GM23338 (cell line): Measurements from ENCODE around the gene TMPRSS2. TPM values are rescaled to one million over a fixed set of nuclear protein-coding genes. Genes with fewer than 3 reads are reported as not detected.

Experiments used
- ATAC-seq: fragments of 200-7000 bp; cut with Tn5 transposase; 3 replicates; pipeline ENCODE4 v1.9.1; 2020
- DNase-seq: peaks from one replicate; pipeline ENCODE4 v3.0.0-alpha.2; 2015; ENCODE audit warnings: low spot score
- H2AFZ ChIP-seq: fragments of 200-600 bp; sonication (generic); 2 replicates; pipeline ENCODE4 v1.8.0; 2016; ENCODE audit warnings: antibody characterized with exemption, mild to moderate bottlenecking, moderate library complexity
- H3F3A ChIP-seq: fragments of 200-600 bp; sonication (generic); replicated peaks from 2 replicates; pipeline ENCODE4 v1.8.0; 2017; ENCODE audit warnings: antibody characterized with exemption, mixed run types, low read depth
- H3K27ac ChIP-seq: fragments of 200-600 bp; sonication (generic); 2 replicates; pipeline ENCODE4 v1.6.1; 2016; ENCODE audit warnings: low read depth
- H3K27me3 ChIP-seq: fragments of 200-600 bp; sonication (generic); 2 replicates; pipeline ENCODE4 v1.8.0; 2016; ENCODE audit warnings: mild to moderate bottlenecking, mixed run types, moderate library complexity; ENCODE audit not compliant: insufficient read depth
- H3K36me3 ChIP-seq: fragments of 200-600 bp; sonication (generic); 2 replicates; pipeline ENCODE4 v1.8.0; 2016; ENCODE audit warnings: mild to moderate bottlenecking; ENCODE audit not compliant: insufficient read depth
- H3K4me1 ChIP-seq: fragments of 200-600 bp; sonication (generic); 2 replicates; pipeline ENCODE4 v1.8.0; 2016; ENCODE audit warnings: mild to moderate bottlenecking, moderate library complexity; ENCODE audit not compliant: insufficient read depth
- H3K4me2 ChIP-seq: fragments of 200-600 bp; sonication (generic); 2 replicates; pipeline ENCODE4 v1.7.1; 2017; ENCODE audit warnings: mixed run types
- H3K4me3 ChIP-seq: fragments of 200-600 bp; sonication (generic); 2 replicates; pipeline ENCODE4 v1.6.1; 2016; ENCODE audit warnings: mixed run types
- H3K79me2 ChIP-seq: fragments of 200-600 bp; sonication (generic); replicated peaks from 2 replicates; pipeline ENCODE4 v1.8.0; 2017; ENCODE audit warnings: mild to moderate bottlenecking; ENCODE audit not compliant: insufficient read depth
- H3K9me2 ChIP-seq: fragments of 200-600 bp; sonication (generic); 2 replicates; pipeline ENCODE4 v1.8.0; 2017; ENCODE audit not compliant: insufficient read depth
- H4K20me1 ChIP-seq: fragments of 200-600 bp; sonication (generic); replicated peaks from 2 replicates; pipeline ENCODE4 v1.8.0; 2017; ENCODE audit warnings: mild to moderate bottlenecking; ENCODE audit not compliant: insufficient read depth
- H3K27ac Mint-ChIP-seq: 2 replicates; pipeline ENCODE4 v1.8.0; 2020; ENCODE audit warnings: inconsistent platforms, mild to moderate bottlenecking, moderate library complexity, mixed read lengths
- H3K27me3 Mint-ChIP-seq: 3 replicates; pipeline ENCODE4 v1.8.0; 2022; ENCODE audit warnings: low read depth, mild to moderate bottlenecking, moderate library complexity, mixed read lengths, inconsistent platforms; ENCODE audit not compliant: insufficient read depth, poor library complexity
- H3K36me3 Mint-ChIP-seq: 3 replicates; pipeline ENCODE4 v1.8.0; 2021; ENCODE audit warnings: low read depth, mild to moderate bottlenecking, inconsistent platforms, moderate library complexity, mixed read lengths
- H3K4me1 Mint-ChIP-seq: 3 replicates; pipeline ENCODE4 v1.8.0; 2020; ENCODE audit warnings: mild to moderate bottlenecking, inconsistent platforms, mixed read lengths
- H3K4me3 Mint-ChIP-seq: 3 replicates; pipeline ENCODE4 v1.8.0; 2021; ENCODE audit warnings: moderate library complexity, mild to moderate bottlenecking, inconsistent platforms, mixed read lengths
- H3K9me3 Mint-ChIP-seq: 3 replicates; pipeline ENCODE4 v1.8.0; 2020; ENCODE audit warnings: moderate library complexity, mild to moderate bottlenecking, inconsistent platforms, mixed read lengths
- CREB1 ChIP-seq: fragments of 250-450 bp; sonication (Bioruptor Pico); IDR thresholded peaks from 2 replicates; pipeline ENCODE4 v1.5.0; 2020; ENCODE audit warnings: low read depth, mild to moderate bottlenecking, moderate library complexity
- CTCF ChIP-seq, 2 experiments: fragments of 200-600 bp in 1 of 2; sonication (generic) in 1 of 2; conservative IDR thresholded peaks; 2 replicates each; pipeline versions ENCODE4 v1.5.1 to v1.6.1; 2016 to 2017; ENCODE audit warnings: antibody characterized with exemption in 2 of 2, low read depth in 2 of 2, mild to moderate bottlenecking in 2 of 2, moderate library complexity in 1 of 2
- ETS1 ChIP-seq: IDR thresholded peaks from 2 replicates; pipeline ENCODE4 v1.6.1; 2016; ENCODE audit warnings: antibody characterized with exemption
- EZH2 ChIP-seq: fragments of 200-600 bp; sonication (generic); IDR thresholded peaks from one replicate; pipeline ENCODE4 v1.8.0; 2017; ENCODE audit warnings: antibody characterized with exemption, mild to moderate bottlenecking, low read depth; ENCODE audit not compliant: unreplicated experiment
- EZH2phosphoT487 ChIP-seq: fragments of 200-600 bp; sonication (generic); IDR thresholded peaks from one replicate; pipeline ENCODE4 v1.8.1; 2018; ENCODE audit warnings: antibody characterized with exemption; ENCODE audit not compliant: unreplicated experiment
- JUNB ChIP-seq: IDR thresholded peaks from one replicate; pipeline ENCODE4 v1.6.1; 2016; ENCODE audit warnings: antibody characterized with exemption; ENCODE audit not compliant: unreplicated experiment
- NANOG ChIP-seq: IDR thresholded peaks from 2 replicates; pipeline ENCODE4 v1.6.1; 2016; ENCODE audit warnings: antibody characterized with exemption, borderline replicate concordance
- POLR2AphosphoS5 ChIP-seq: IDR thresholded peaks from 2 replicates; pipeline ENCODE4 v1.6.1; 2016; ENCODE audit warnings: antibody characterized with exemption, low read depth
- REST ChIP-seq: IDR thresholded peaks from one replicate; pipeline ENCODE4 v1.6.1; 2018; ENCODE audit warnings: antibody characterized with exemption; ENCODE audit not compliant: unreplicated experiment
- STAT1 ChIP-seq: IDR thresholded peaks from one replicate; pipeline ENCODE4 v1.6.1; 2016; ENCODE audit warnings: antibody characterized with exemption; ENCODE audit not compliant: unreplicated experiment
- ZNF114 ChIP-seq: fragments of 250-450 bp; sonication (Bioruptor Pico); IDR thresholded peaks from 2 replicates; pipeline ENCODE4 v1.5.0; 2020; ENCODE audit warnings: mild to moderate bottlenecking, moderate library complexity
- ZNF331 ChIP-seq: fragments of 250-450 bp; sonication (Bioruptor Pico); IDR thresholded peaks from 2 replicates; pipeline ENCODE4 v1.5.0; 2020; ENCODE audit warnings: low read depth, mild to moderate bottlenecking, moderate library complexity
- ZNF462 ChIP-seq: fragments of 250-450 bp; sonication (Bioruptor Pico); IDR thresholded peaks from 2 replicates; pipeline ENCODE4 v1.5.0; 2020; ENCODE audit warnings: mild to moderate bottlenecking, moderate library complexity
- polyA plus RNA-seq: library from polyadenylated mRNA; unstranded; fragments of >200 nt; fragmentation: Nextera tagmentation; extraction: Ambion mirVana; gene quantifications from 2 replicates; pipeline ENCODE4 v1.2.1, GENCODE V29; 2016
- total RNA-seq: library from RNA; depleted of rRNA; stranded (reverse); fragments of >200 nt; shearing (Covaris generic); gene quantifications from 2 replicates; pipeline ENCODE4 v1.2.3, GENCODE V29; 2014

Gene TMPRSS2
- total and polyA plus RNA-seq, 2 experiments from 2014 or later: 2.3 to 4.9 TPM

GRCh38 chr21:41487082-41487481 lies 20.9 kb downstream of the TMPRSS2 start:
- Mint-ChIP-seq H3K9me3 (no peaks in the 10 kb centered on the region), H3K27me3 (peaks cover 2% of the 10 kb centered on the region), H3K4me1 (peaks cover 14% of the 10 kb centered on the region), H3K27ac (no peak overlapping the region; the same call in 1 of the 2 replicates), H3K36me3 (no peaks in the 10 kb centered on the region; the same call in 2 of the 3 replicates), H3K4me3 (no peak overlapping the region)
- no peak for TF ChIP-seq ZNF114
- TF ChIP-seq JUNB: no peak
- no peak for TF ChIP-seq REST
- no peak for TF ChIP-seq CREB1 (CRISPR knock-in tag)
- no peak for TF ChIP-seq EZH2
- TF ChIP-seq ZNF331 (CRISPR knock-in tag): no peak
- TF ChIP-seq CTCF (conservative IDR thresholded peaks at IDR 0.05; ENCODE audit: low read depth in 2 of 2): no peak
- no peak for TF ChIP-seq ZNF462 (CRISPR knock-in tag)
- no peak for TF ChIP-seq EZH2phosphoT487
- TF ChIP-seq STAT1: no peak
- no peak for TF ChIP-seq POLR2AphosphoS5
- no peak for TF ChIP-seq NANOG
- TF ChIP-seq ETS1: no peak
- Histone ChIP-seq H3K9me2 (no peaks in the 10 kb centered on the region), H3K27ac (no peak overlapping the region), H3K4me2 (no peak overlapping the region), H3K27me3 (no peaks in the 10 kb centered on the region), H3K4me3 (no peak overlapping the region), H3K36me3 (no peaks in the 10 kb centered on the region), H3K4me1 (no peaks in the 10 kb centered on the region), H3F3A (no peaks in the 10 kb centered on the region), H3K79me2 (no peaks in the 10 kb centered on the region), H4K20me1 (no peaks in the 10 kb centered on the region; the same call in 1 of the 2 replicates), H2AFZ (no peak overlapping the region)
- no peak for DNase-seq
- ATAC-seq: no peak
